BE2C (cell line): ENCODE data around the gene MAP3K6.

Experiments
- DNase-seq: peaks from one replicate; pipeline ENCODE4 v3.0.0-alpha.2; 2020
- H3K27me3 ChIP-seq: fragments of 250-450 bp; sonication (Bioruptor Pico); 2 replicates; pipeline ENCODE4 v1.5.1; 2020; ENCODE audit warnings: mild to moderate bottlenecking
- H3K36me3 ChIP-seq: fragments of 250-450 bp; sonication (Bioruptor Pico); 2 replicates; pipeline ENCODE4 v1.5.1; 2020; ENCODE audit warnings: mild to moderate bottlenecking
- H3K4me1 ChIP-seq: fragments of 250-450 bp; sonication (Bioruptor Pico); 2 replicates; pipeline ENCODE4 v1.5.1; 2020
- H3K4me3 ChIP-seq: 2 replicates; pipeline ENCODE4 v1.5.1; 2011; ENCODE audit warnings: low read depth, low read length
- H3K9me3 ChIP-seq: fragments of 250-450 bp; sonication (Bioruptor Pico); 2 replicates; pipeline ENCODE4 v1.5.1; 2020
- CTCF ChIP-seq: IDR thresholded peaks from 2 replicates; pipeline ENCODE4 v1.5.1; 2012; ENCODE audit warnings: mild to moderate bottlenecking, low read depth, low read length

The MAP3K6 gene

GRCh38 chr1:27355683-27356082 is 11.1 kb downstream of the MAP3K6 start:
- H3K27me3 ChIP-seq, result no peaks in the 10 kb centered on the region
- DNase-seq, result no peak
- H3K4me3 ChIP-seq, result no peak overlapping the region
- no peak for TF ChIP-seq CTCF
- H3K9me3 ChIP-seq, result no peaks in the 10 kb centered on the region
- H3K4me1 ChIP-seq, result no peaks in the 10 kb centered on the region
- H3K36me3 ChIP-seq, result no peaks in the 10 kb centered on the region

GRCh38 chr1:27353629-27354028 is 13.1 kb downstream of the MAP3K6 start:
- no peak for DNase-seq
- no peak overlapping the region for H3K4me3 ChIP-seq

GRCh38 chr1:27353166-27353565 is 13.6 kb downstream of the MAP3K6 start:
- TF ChIP-seq CTCF, result no peak
- Histone ChIP-seq H3K27me3 (no peaks in the 10 kb centered on the region), H3K9me3 (no peaks in the 10 kb centered on the region), H3K36me3 (no peaks in the 10 kb centered on the region), H3K4me3 (no peak overlapping the region), H3K4me1 (no peaks in the 10 kb centered on the region)
- no peak for DNase-seq

More at GRCh38 chr1:27353629-27354028, 13.1 kb downstream of the MAP3K6 start:
- H3K27me3 ChIP-seq, result no peaks in the 10 kb centered on the region
- no peaks in the 10 kb centered on the region for H3K4me1 ChIP-seq
- no peaks in the 10 kb centered on the region for H3K36me3 ChIP-seq
- no peaks in the 10 kb centered on the region for H3K9me3 ChIP-seq
- no peak for TF ChIP-seq CTCF

GRCh38 chr1:27351541-27352107 is 15.1 kb downstream of the MAP3K6 start:
- H3K4me1 ChIP-seq, result no peaks in the 10 kb centered on the region
- H3K4me3 ChIP-seq, result no peak overlapping the region
- no peaks in the 10 kb centered on the region for H3K27me3 ChIP-seq
- DNase-seq, result no peak
- no peaks in the 10 kb centered on the region for H3K36me3 ChIP-seq
- TF ChIP-seq CTCF, result no peak
- H3K9me3 ChIP-seq, result no peaks in the 10 kb centered on the region

GRCh38 chr1:27350663-27351540 is 15.9 kb downstream of the MAP3K6 start:
- Histone ChIP-seq H3K36me3 (no peaks in the 10 kb centered on the region), H3K4me3 (no peak overlapping the region), H3K4me1 (no peaks in the 10 kb centered on the region), H3K27me3 (no peaks in the 10 kb centered on the region), H3K9me3 (no peaks in the 10 kb centered on the region)
- no peak for DNase-seq
- TF ChIP-seq CTCF, result no peak
